HepG2 (cell line): ENCODE results near the gene RRBP1. TPM values are rescaled to one million over a fixed set of nuclear protein-coding genes. Genes with fewer than 3 reads are reported as not detected.

Source experiments
- ATAC-seq: fragments of 200-7000 bp; cut with Tn5 transposase; 3 replicates; pipeline ENCODE4 v1.9.1; 2020; ENCODE audit warnings: mild to moderate bottlenecking, moderate library complexity
- BruUV-seq: library from RNA; stranded (reverse); fragments of 400-500 nt; replicated peaks from 2 replicates; lab custom pipeline; 2021; lab: Mats Ljungman, UMichigan
- CTCF ChIA-PET: fragments of 300-600 bp; formaldehyde crosslinking; extraction: SDS; loops from one replicate; lab custom pipeline; 2021; ENCODE audit warnings: low total read pairs, inconsistent platforms, low intra/inter-chr PET ratio; lab: Yijun Ruan, JAX
- POLR2A ChIA-PET: fragments of 350-600 bp; sonication (Branson Sonifier 250); formaldehyde crosslinking; loops from one replicate; lab custom pipeline; 2020; ENCODE audit warnings: antibody characterized with exemption, inconsistent platforms; lab: Yijun Ruan, JAX
- DNase-seq: peaks from one replicate; pipeline ENCODE4 v3.0.0-alpha.2; 2015; ENCODE audit warnings: low spot score
- FAIRE-seq: peaks from 3 replicates; lab custom pipeline; 2011; peaks lifted over from hg19 to GRCh38; lab: Jason Lieb, UNC
- H2AFZ ChIP-seq: one replicate; pipeline ENCODE4 v1.6.1; 2011; ENCODE audit warnings: low read length, inconsistent platforms
- H3K27ac ChIP-seq: fragments of 300-600 bp; 3 replicates; pipeline ENCODE4 v1.8.0; 2011; ENCODE audit warnings: mixed run types, mild to moderate bottlenecking, mixed read lengths, low read length, inconsistent platforms; ENCODE audit not compliant: insufficient read depth; ENCODE audit errors: extremely low read length
- H3K27me3 ChIP-seq, 2 experiments: fragments of 200-600 bp in 1 of 2; 2 replicates in 1 of 2; 3 replicates in 1 of 2; pipeline versions ENCODE4 v1.6.0 to v1.8.0; 2011; ENCODE audit warnings: low read length in 2 of 2, mild to moderate bottlenecking in 2 of 2, moderate library complexity in 2 of 2, inconsistent platforms in 1 of 2; ENCODE audit not compliant: insufficient read depth in 2 of 2, control insufficient read depth in 1 of 2
- H3K36me3 ChIP-seq, 2 experiments: fragments of 200-600 bp in 1 of 2; replicated peaks in 1 of 2; 2 replicates in 1 of 2; 3 replicates in 1 of 2; pipeline versions ENCODE4 v1.5.1 to v1.8.0; 2011; ENCODE audit warnings: low read length in 2 of 2, inconsistent platforms in 1 of 2; ENCODE audit not compliant: insufficient read depth in 2 of 2, control insufficient read depth in 1 of 2
- H3K4me1 ChIP-seq: 2 replicates; pipeline ENCODE4 v1.5.1; 2012; ENCODE audit warnings: low read length, inconsistent platforms; ENCODE audit not compliant: insufficient read depth
- H3K4me2 ChIP-seq: 2 replicates; pipeline ENCODE4 v1.6.0; 2011; ENCODE audit warnings: low read depth, low read length, inconsistent platforms
- H3K4me3 ChIP-seq, 3 experiments: fragments of 200-600 bp in 1 of 3; sonication (generic), shearing (Covaris generic) in 1 of 3; replicated peaks in 1 of 3; 2 replicates each; pipeline ENCODE4 v1.5.1; 2011 to 2016; ENCODE audit warnings: low read length in 3 of 3, inconsistent platforms in 2 of 3, low read depth in 2 of 3, mild to moderate bottlenecking in 2 of 3, control low read depth in 1 of 3, mixed read lengths in 1 of 3; ENCODE audit not compliant: insufficient read depth in 1 of 3
- H3K79me2 ChIP-seq: one replicate; pipeline ENCODE4 v1.6.1; 2011; ENCODE audit warnings: low read length, inconsistent platforms; ENCODE audit not compliant: insufficient read depth
- H3K9ac ChIP-seq: 2 replicates; pipeline ENCODE4 v1.6.0; 2011; ENCODE audit warnings: mild to moderate bottlenecking, low read depth, low read length, inconsistent platforms; ENCODE audit not compliant: insufficient read depth
- H3K9me3 ChIP-seq: 2 replicates; pipeline ENCODE4 v1.5.1; 2012; ENCODE audit warnings: mild to moderate bottlenecking, low read length
- H4K20me1 ChIP-seq: 2 replicates; pipeline ENCODE4 v1.6.0; 2011; ENCODE audit warnings: inconsistent platforms, mild to moderate bottlenecking, low read length, moderate library complexity; ENCODE audit not compliant: insufficient read depth
- AGO1 ChIP-seq: fragments of 200-400 bp; formaldehyde crosslinking; IDR thresholded peaks from 2 replicates; pipeline ENCODE4 v1.6.1; 2017; ENCODE audit warnings: mild to moderate bottlenecking, low read depth, low read length, moderate library complexity; ENCODE audit not compliant: poor library complexity, severe bottlenecking
- DNMT1 ChIP-seq: sonication (generic); formaldehyde crosslinking; IDR thresholded peaks from 2 replicates; pipeline ENCODE4 v1.5.1; 2020; ENCODE audit warnings: mild to moderate bottlenecking, missing genetic modification reagents
- HHEX ChIP-seq: IDR thresholded peaks from 2 replicates; pipeline ENCODE4 v1.6.1; 2016; ENCODE audit warnings: control low read depth
- HMGA1 ChIP-seq: sonication (generic); formaldehyde crosslinking; conservative IDR thresholded peaks from 2 replicates; pipeline ENCODE4 v1.4.0; 2020; ENCODE audit warnings: missing genetic modification reagents
- HNRNPLL ChIP-seq: fragments of 200-400 bp; formaldehyde crosslinking; IDR thresholded peaks from 2 replicates; pipeline ENCODE4 v1.6.1; 2017; ENCODE audit warnings: mild to moderate bottlenecking, low read depth, low read length; ENCODE audit not compliant: poor library complexity, severe bottlenecking
- RBM22 ChIP-seq: fragments of 200-400 bp; formaldehyde crosslinking; optimal IDR thresholded peaks from 2 replicates; pipeline ENCODE3; 2017; ENCODE audit warnings: mild to moderate bottlenecking, low read length, moderate library complexity
- SAP130 ChIP-seq: IDR thresholded peaks from 2 replicates; pipeline ENCODE4 v1.6.1; 2016; ENCODE audit warnings: low read depth
- SATB2 ChIP-seq: sonication (generic); formaldehyde crosslinking; IDR thresholded peaks from 2 replicates; pipeline ENCODE4 v1.5.0; 2020; ENCODE audit warnings: missing genetic modification reagents
- SP4 ChIP-seq: sonication (generic); formaldehyde crosslinking; IDR thresholded peaks from 2 replicates; pipeline ENCODE4 v1.8.1; 2023; ENCODE audit warnings: mild to moderate bottlenecking, missing genetic modification reagents
- STAT6 ChIP-seq: sonication (generic); formaldehyde crosslinking; IDR thresholded peaks from 2 replicates; pipeline ENCODE4 v1.4.0; 2020; ENCODE audit warnings: missing genetic modification reagents, mild to moderate bottlenecking, borderline replicate concordance
- ZBTB33 ChIP-seq: sonication (generic); formaldehyde crosslinking; IDR thresholded peaks from 2 replicates; pipeline ENCODE4 v1.4.0; 2020; ENCODE audit warnings: missing genetic modification reagents
- ZBTB4 ChIP-seq: sonication (generic); formaldehyde crosslinking; IDR thresholded peaks from 2 replicates; pipeline ENCODE4 v1.4.0; 2020; ENCODE audit warnings: missing genetic modification reagents, mild to moderate bottlenecking, borderline replicate concordance
- ZNF232 ChIP-seq: sonication (generic); formaldehyde crosslinking; IDR thresholded peaks from 2 replicates; pipeline ENCODE4 v1.4.0; 2020; ENCODE audit warnings: missing genetic modification reagents, borderline replicate concordance
- ZNF282 ChIP-seq: fragments of 450-650 bp; IDR thresholded peaks from 2 replicates; pipeline ENCODE4 v1.6.1; 2018; ENCODE audit not compliant: partially characterized antibody
- ZNF556 ChIP-seq: sonication (generic); formaldehyde crosslinking; IDR thresholded peaks from 2 replicates; pipeline ENCODE4 v1.4.0; 2020; ENCODE audit warnings: mild to moderate bottlenecking, missing genetic modification reagents, borderline replicate concordance
- ZNF660 ChIP-seq: sonication (generic); formaldehyde crosslinking; IDR thresholded peaks from 2 replicates; pipeline ENCODE4 v1.5.1; 2020; ENCODE audit warnings: mild to moderate bottlenecking, low read depth, missing genetic modification reagents, borderline replicate concordance
- WGBS: methylation state at CpG from one replicate; pipeline ENCODE4 v1.1.6; 2017; ENCODE audit warnings: low lambda C conversion rate; 5-methylcytosine and 5-hydroxymethylcytosine counted together
- in situ Hi-C: cut with HindIII; loops from 2 replicates; pipeline ENCODE4 v1.10.0; 2017; ENCODE audit warnings: low pct_unique_long_range_greater_than_20kb; ENCODE audit not compliant: extremely low pct_ligation_motif_present
- intact Hi-C: fragments of 100-400 bp; cut with micrococcal nuclease; formaldehyde crosslinking; loops from one replicate; pipeline ENCODE4 v1.10.0; 2022; ENCODE audit not compliant: unreplicated experiment
- polyA plus RNA-seq, 8 experiments: library from polyadenylated mRNA; depleted of rRNA in 3 of 8; stranded (reverse) in 7 of 8; unstranded in 1 of 8; fragments of >200 nt; fragmentation: Illumina TruSeq in 4 of 8; extraction: Trizol in 4 of 8; gene quantifications; 2 replicates each; pipeline versions ENCODE4 v1.2.1 to v1.2.3, GENCODE V29; 2011 to 2016; ENCODE audit warnings: low read depth in 4 of 8, missing spikeins in 1 of 8, mixed read lengths in 1 of 8; ENCODE audit not compliant: insufficient read depth in 1 of 8
- total RNA-seq, 5 experiments: library from RNA; depleted of rRNA; stranded (reverse); fragments of >200 nt; fragmentation: Illumina TruSeq; extraction: Trizol; gene quantifications; 2 replicates each; pipeline ENCODE4 v1.2.3, GENCODE V29; 2016; ENCODE audit warnings: low read depth in 1 of 5

The RRBP1 gene
- total and polyA plus RNA-seq, 2 of the 13 experiments (the other 11 are each of a cell fraction or from before 2014, with no cell fraction given): 150 to 222 TPM

GRCh38 chr20:17619351-17620093, 62.5 kb downstream of the RRBP1 start:
- 87% methylated on average over 29 of the region's 29 CpGs for WGBS
- no peak overlapping the region for H3K9ac ChIP-seq
- intact Hi-C loops (no loop called here), in situ Hi-C loops (no loop called here)
- ChIA-PET POLR2A (no interaction called here), CTCF (interaction anchor here (3.3 kb wide), 1 partner anchor 83 kb away, joined by 47 read pairs; no protein-coding TSS in a partner anchor)
- FAIRE-seq: no peak
- H3K9me3 ChIP-seq: no peaks in the 10 kb centered on the region
- no peak overlapping the region for H3K4me3 ChIP-seq
- H4K20me1 ChIP-seq: peaks cover 30% of the 10 kb centered on the region; the same call in 1 of the 2 replicates
- H3K4me1 ChIP-seq: no peaks in the 10 kb centered on the region
- ATAC-seq: no peak
- H2AFZ ChIP-seq: no peak overlapping the region
- DNase-seq: no peak
- no peaks in the 10 kb centered on the region for H3K79me2 ChIP-seq
- no peak overlapping the region for H3K27ac ChIP-seq
- no peak overlapping the region for H3K4me2 ChIP-seq
- H3K36me3 ChIP-seq: peaks cover 93 to 97% of the 10 kb centered on the region in 2 experiments
- no peaks in the 10 kb centered on the region for H3K27me3 ChIP-seq
- BruUV-seq: no TSS peak
- TF ChIP-seq HHEX (CRISPR knock-in tag): no peak
- peak; percentile 61 for TF ChIP-seq AGO1
- no peak for TF ChIP-seq HMGA1 (CRISPR knock-in tag)
- no peak for TF ChIP-seq SATB2 (CRISPR knock-in tag)
- TF ChIP-seq ZNF660 (CRISPR knock-in tag): 0 out of 2 replicates have a peak, but pooled peaks have one; percentile 35
- no peak for TF ChIP-seq ZNF282
- 0 out of 2 replicates have a peak, but pooled peaks have one; percentile 13 for TF ChIP-seq DNMT1
- peak; percentile 79; the same call in 1 of the 2 replicates for TF ChIP-seq ZBTB33 (CRISPR knock-in tag)
- TF ChIP-seq ZNF556 (CRISPR knock-in tag): 0 out of 2 replicates have a peak, but pooled peaks have one; percentile 79
- 0 out of 2 replicates have a peak, but pooled peaks have one; percentile 15 for TF ChIP-seq SP4 (CRISPR knock-in tag)
- TF ChIP-seq ZBTB4 (CRISPR knock-in tag): 0 out of 2 replicates have a peak, but pooled peaks have one; percentile 52
- TF ChIP-seq STAT6 (CRISPR knock-in tag): no peak
- peak; percentile 95 for TF ChIP-seq RBM22
- TF ChIP-seq ZNF232: no peak
- TF ChIP-seq HNRNPLL: peak; percentile 41
- TF ChIP-seq SAP130 (CRISPR knock-in tag): no peak
